GM12878 (cell line): ENCODE data around the gene NOP9. TPM values are rescaled to one million over a fixed set of nuclear protein-coding genes. Genes with fewer than 3 reads are reported as not detected.
A peak's percentile ranks its signal among the peaks of the same experiment; 100 is the strongest.

Source experiments
- ATAC-seq: fragments of 200-7000 bp; cut with Tn5 transposase; 3 replicates; pipeline ENCODE4 v1.9.1; 2020; ENCODE audit warnings: mild to moderate bottlenecking, moderate library complexity
- BruUV-seq: library from RNA; stranded (reverse); fragments of 400-500 nt; replicated peaks from 2 replicates; lab custom pipeline; 2021; lab: Mats Ljungman, UMichigan
- CTCF ChIA-PET: fragments of 300-600 bp; sonication (Branson Sonifier 250); formaldehyde crosslinking; extraction: SDS; loops from one replicate; lab custom pipeline; 2021; ENCODE audit warnings: inconsistent platforms; lab: Yijun Ruan, JAX
- POLR2A ChIA-PET: fragments of 350-600 bp; formaldehyde crosslinking; extraction: SDS; loops from one replicate; lab custom pipeline; 2021; ENCODE audit warnings: inconsistent platforms; lab: Charles Lee
- RAD21 ChIA-PET: fragments of 300-600 bp; sonication (Branson Sonifier 250); formaldehyde crosslinking; loops from one replicate; lab custom pipeline; 2023; ENCODE audit warnings: antibody characterized with exemption; ENCODE audit not compliant: unreplicated experiment; lab: Charles Lee
- SMC1A ChIA-PET: fragments of 300-600 bp; sonication (Branson Sonifier 250); formaldehyde crosslinking; loops from one replicate; lab custom pipeline; 2023; ENCODE audit not compliant: unreplicated experiment, uncharacterized antibody; lab: Charles Lee
- DNase-seq: peaks from one replicate; pipeline ENCODE4 v3.0.0-alpha.2; 2011; ENCODE audit warnings: low read depth, low spot score
- FAIRE-seq: peaks from 3 replicates; lab custom pipeline; 2011; peaks lifted over from hg19 to GRCh38; lab: Jason Lieb, UNC
- H2AFZ ChIP-seq: 2 replicates; pipeline ENCODE4 v1.6.0; 2011; ENCODE audit warnings: low read depth, low read length, control low read depth; ENCODE audit not compliant: control insufficient read depth
- H3K27ac ChIP-seq: 2 replicates; pipeline ENCODE4 v1.5.1; 2011; ENCODE audit warnings: control low read depth; ENCODE audit not compliant: control insufficient read depth, insufficient read depth
- H3K27me3 ChIP-seq, 2 experiments: replicated peaks in 1 of 2; 2 replicates each; pipeline versions ENCODE4 v1.6.0 to v1.6.1; 2011; ENCODE audit warnings: low read length in 1 of 2; ENCODE audit not compliant: control insufficient read depth in 2 of 2, insufficient read depth in 2 of 2
- H3K36me3 ChIP-seq, 2 experiments: 2 replicates each; pipeline ENCODE4 v1.5.1; 2011; ENCODE audit warnings: low read length in 1 of 2; ENCODE audit not compliant: control insufficient read depth in 2 of 2, insufficient read depth in 2 of 2
- H3K4me1 ChIP-seq: 2 replicates; pipeline ENCODE4 v1.6.1; 2011; ENCODE audit warnings: mild to moderate bottlenecking, low read length, moderate library complexity, mixed read lengths; ENCODE audit not compliant: control insufficient read depth, insufficient read depth
- H3K4me2 ChIP-seq: 2 replicates; pipeline ENCODE4 v1.6.0; 2011; ENCODE audit warnings: control low read depth; ENCODE audit not compliant: control insufficient read depth, insufficient read depth
- H3K4me3 ChIP-seq: fragments of 200-600 bp; sonication (generic); 2 replicates; pipeline ENCODE4 v1.5.1; 2016
- H3K79me2 ChIP-seq: 2 replicates; pipeline ENCODE4 v1.6.0; 2011; ENCODE audit warnings: low read length; ENCODE audit not compliant: control insufficient read depth, insufficient read depth
- H3K9ac ChIP-seq: 2 replicates; pipeline ENCODE4 v1.8.0; 2011; ENCODE audit warnings: low read length, control low read depth, mixed read lengths; ENCODE audit not compliant: control insufficient read depth, insufficient read depth
- H3K9me3 ChIP-seq: replicated peaks from 3 replicates; pipeline ENCODE4 v1.5.1; 2011; ENCODE audit warnings: mild to moderate bottlenecking, low read length; ENCODE audit not compliant: control insufficient read depth, insufficient read depth
- H4K20me1 ChIP-seq: 2 replicates; pipeline ENCODE4 v1.6.0; 2011; ENCODE audit not compliant: control insufficient read depth, insufficient read depth
- CREM ChIP-seq: IDR thresholded peaks from 2 replicates; pipeline ENCODE4 v1.6.1; 2014; ENCODE audit warnings: antibody characterized with exemption, low read depth
- FOXM1 ChIP-seq: IDR thresholded peaks from 2 replicates; pipeline ENCODE4 v1.6.1; 2012; ENCODE audit warnings: low read depth, mild to moderate bottlenecking, inconsistent platforms, low read length, moderate library complexity
- NFIC ChIP-seq: IDR thresholded peaks from 2 replicates; pipeline ENCODE4 v1.6.1; 2012; ENCODE audit warnings: low read depth, mild to moderate bottlenecking, inconsistent platforms, low read length, moderate library complexity
- POU2F2 ChIP-seq: IDR thresholded peaks from 3 replicates; pipeline ENCODE4 v1.6.1; 2011; ENCODE audit warnings: low read depth, mild to moderate bottlenecking, low read length, borderline replicate concordance
- SUZ12 ChIP-seq: fragments of 200-600 bp; sonication (generic); IDR thresholded peaks from one replicate; pipeline ENCODE4 v1.6.1; 2018; ENCODE audit warnings: antibody characterized with exemption, mild to moderate bottlenecking; ENCODE audit not compliant: unreplicated experiment
- WGBS: methylation state at CpG from one replicate; pipeline ENCODE4 v1.1.6; 2016; ENCODE audit warnings: low lambda C conversion rate; ENCODE audit not compliant: insufficient replicate concordance, insufficient coverage; ENCODE audit errors: missing lambda C conversion rate; 5-methylcytosine and 5-hydroxymethylcytosine counted together
- in situ Hi-C: fragments of 300-500 bp; cut with MboI; formaldehyde crosslinking; loops from 9 replicates; pipeline ENCODE4 v1.14.3; 2018; ENCODE audit warnings: mixed read lengths
- intact Hi-C: fragments of 100-400 bp; cut with micrococcal nuclease; formaldehyde crosslinking; loops from one replicate; pipeline ENCODE4 v1.14.2; 2022; ENCODE audit not compliant: unreplicated experiment
- polyA plus RNA-seq, 11 experiments: library from polyadenylated mRNA; depleted of rRNA in 4 of 11; unstranded in 6 of 11; stranded (reverse) in 5 of 11; fragments of >200 nt; fragmentation: Nextera tagmentation in 4 of 11; fragmentation: Illumina TruSeq in 1 of 11; extraction: Ambion mirVana in 4 of 11; extraction: Trizol in 1 of 11; gene quantifications; 1 replicate in 1 of 11; 2 replicates in 10 of 11; pipeline versions ENCODE4 v1.2.1 to v1.2.3, GENCODE V29; 2011 to 2016; ENCODE audit warnings: inconsistent platforms in 2 of 11, missing spikeins in 2 of 11, low read depth in 1 of 11
- total RNA-seq, 4 experiments: library from RNA; depleted of rRNA in 3 of 4; stranded (reverse); fragments of >200 nt in 3 of 4; fragmentation: Illumina TruSeq in 1 of 4; extraction: Trizol in 1 of 4; gene quantifications; 2 replicates each; pipeline versions ENCODE4 v1.2.1 to v1.2.3, GENCODE V29; 2013 to 2021
- TF ChIP-seq, protein P1 (sequence below): fragments of 450-650 bp; IDR thresholded peaks from 2 replicates; pipeline ENCODE4 v1.6.1; 2016; ENCODE audit warnings: mild to moderate bottlenecking
- TF ChIP-seq, protein P2 (sequence below): fragments of 450-650 bp; IDR thresholded peaks from 2 replicates; pipeline ENCODE4 v1.6.1; 2017; ENCODE audit warnings: antibody characterized with exemption, mild to moderate bottlenecking, moderate library complexity

The NOP9 gene
- total and polyA plus RNA-seq, 10 of the 15 experiments (the other 5 are each of a cell fraction or from before 2014, with no cell fraction given): 2.4 to 43.9 (median 20.3) TPM

DNA sequence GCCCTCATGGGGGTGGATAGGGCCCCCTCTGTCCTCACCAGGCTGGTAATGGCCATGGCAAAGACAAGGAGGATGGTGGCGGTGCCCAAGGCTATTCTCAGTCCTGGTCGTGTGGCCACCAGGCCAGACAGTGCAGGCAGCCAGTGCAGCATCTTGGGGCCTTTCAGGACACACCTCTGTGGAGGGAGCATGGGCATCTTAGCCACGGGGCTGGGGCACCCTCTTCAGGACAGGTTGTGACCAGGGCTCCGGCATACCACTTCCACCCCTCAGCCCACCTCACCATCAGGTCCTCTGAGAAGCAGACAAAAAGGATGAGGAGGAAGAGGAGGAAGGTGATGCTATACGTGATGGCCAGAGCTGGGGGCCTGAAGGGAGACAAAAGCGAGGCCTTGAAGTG is 24.4 kb downstream of the NOP9 start:
- Histone ChIP-seq H3K9me3 (no peaks in the 10 kb centered on the region), H3K79me2 (no peaks in the 10 kb centered on the region)
- TF ChIP-seq, protein P1, sequence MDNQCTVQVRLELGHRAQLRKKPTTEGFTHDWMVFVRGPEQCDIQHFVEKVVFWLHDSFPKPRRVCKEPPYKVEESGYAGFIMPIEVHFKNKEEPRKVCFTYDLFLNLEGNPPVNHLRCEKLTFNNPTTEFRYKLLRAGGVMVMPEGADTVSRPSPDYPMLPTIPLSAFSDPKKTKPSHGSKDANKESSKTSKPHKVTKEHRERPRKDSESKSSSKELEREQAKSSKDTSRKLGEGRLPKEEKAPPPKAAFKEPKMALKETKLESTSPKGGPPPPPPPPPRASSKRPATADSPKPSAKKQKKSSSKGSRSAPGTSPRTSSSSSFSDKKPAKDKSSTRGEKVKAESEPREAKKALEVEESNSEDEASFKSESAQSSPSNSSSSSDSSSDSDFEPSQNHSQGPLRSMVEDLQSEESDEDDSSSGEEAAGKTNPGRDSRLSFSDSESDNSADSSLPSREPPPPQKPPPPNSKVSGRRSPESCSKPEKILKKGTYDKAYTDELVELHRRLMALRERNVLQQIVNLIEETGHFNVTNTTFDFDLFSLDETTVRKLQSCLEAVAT: no peak
- TF ChIP-seq POU2F2 (no peak), FOXM1 (no peak), NFIC (no peak), SUZ12 (no peak), CREM (no peak)
- TF ChIP-seq, protein P2, sequence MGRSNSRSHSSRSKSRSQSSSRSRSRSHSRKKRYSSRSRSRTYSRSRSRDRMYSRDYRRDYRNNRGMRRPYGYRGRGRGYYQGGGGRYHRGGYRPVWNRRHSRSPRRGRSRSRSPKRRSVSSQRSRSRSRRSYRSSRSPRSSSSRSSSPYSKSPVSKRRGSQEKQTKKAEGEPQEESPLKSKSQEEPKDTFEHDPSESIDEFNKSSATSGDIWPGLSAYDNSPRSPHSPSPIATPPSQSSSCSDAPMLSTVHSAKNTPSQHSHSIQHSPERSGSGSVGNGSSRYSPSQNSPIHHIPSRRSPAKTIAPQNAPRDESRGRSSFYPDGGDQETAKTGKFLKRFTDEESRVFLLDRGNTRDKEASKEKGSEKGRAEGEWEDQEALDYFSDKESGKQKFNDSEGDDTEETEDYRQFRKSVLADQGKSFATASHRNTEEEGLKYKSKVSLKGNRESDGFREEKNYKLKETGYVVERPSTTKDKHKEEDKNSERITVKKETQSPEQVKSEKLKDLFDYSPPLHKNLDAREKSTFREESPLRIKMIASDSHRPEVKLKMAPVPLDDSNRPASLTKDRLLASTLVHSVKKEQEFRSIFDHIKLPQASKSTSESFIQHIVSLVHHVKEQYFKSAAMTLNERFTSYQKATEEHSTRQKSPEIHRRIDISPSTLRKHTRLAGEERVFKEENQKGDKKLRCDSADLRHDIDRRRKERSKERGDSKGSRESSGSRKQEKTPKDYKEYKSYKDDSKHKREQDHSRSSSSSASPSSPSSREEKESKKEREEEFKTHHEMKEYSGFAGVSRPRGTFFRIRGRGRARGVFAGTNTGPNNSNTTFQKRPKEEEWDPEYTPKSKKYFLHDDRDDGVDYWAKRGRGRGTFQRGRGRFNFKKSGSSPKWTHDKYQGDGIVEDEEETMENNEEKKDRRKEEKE: no peak
- TF ChIP-seq, all 136 proteins: peak for 0
- POLR2A ChIA-PET: no interaction called here
- H3K9ac ChIP-seq: no peak overlapping the region
- SMC1A ChIA-PET: no interaction called here
- CTCF ChIA-PET: interaction anchor here (1.4 to 3.3 kb wide), 4 partner anchors 9 to 113 kb away, joined by 4 to 19 read pairs (median 10); no protein-coding TSS in a partner anchor
- in situ Hi-C loops (no loop called here), intact Hi-C loops (no loop called here)
- H2AFZ ChIP-seq: no peak overlapping the region
- ATAC-seq: 0 out of 3 replicates have a peak, but pooled peaks have one; percentile 22
- H3K4me3 ChIP-seq: no peak overlapping the region
- no peak overlapping the region for H3K27ac ChIP-seq
- H3K36me3 ChIP-seq: no peaks in the 10 kb centered on the region
- no peak for FAIRE-seq
- DNase-seq: no peak
- no peaks in the 10 kb centered on the region for H3K4me1 ChIP-seq
- no peaks in the 10 kb centered on the region for H3K27me3 ChIP-seq
- 15% methylated on average over 6 of the region's 6 CpGs for WGBS
- no peak overlapping the region for H3K4me2 ChIP-seq
- no TSS peak for BruUV-seq
- no peaks in the 10 kb centered on the region for H4K20me1 ChIP-seq
- RAD21 ChIA-PET: interaction anchor here (1.6 kb wide), 1 partner anchor 108 kb away, joined by 6 read pairs; no protein-coding TSS in a partner anchor
